Putamen (tissue), 1 donor: Measurements from ENCODE around the gene C20orf144.
"Not testable (repeated sequence)": the region's sequence is repeated elsewhere in the genome, so short reads cannot be mapped to it uniquely, and the experiment has no call there.

Source experiments
- DNase-seq: peaks from one replicate; pipeline ENCODE4 v3.0.0-alpha.2; 2016; ENCODE audit warnings: low spot score

Gene C20orf144

DNA sequence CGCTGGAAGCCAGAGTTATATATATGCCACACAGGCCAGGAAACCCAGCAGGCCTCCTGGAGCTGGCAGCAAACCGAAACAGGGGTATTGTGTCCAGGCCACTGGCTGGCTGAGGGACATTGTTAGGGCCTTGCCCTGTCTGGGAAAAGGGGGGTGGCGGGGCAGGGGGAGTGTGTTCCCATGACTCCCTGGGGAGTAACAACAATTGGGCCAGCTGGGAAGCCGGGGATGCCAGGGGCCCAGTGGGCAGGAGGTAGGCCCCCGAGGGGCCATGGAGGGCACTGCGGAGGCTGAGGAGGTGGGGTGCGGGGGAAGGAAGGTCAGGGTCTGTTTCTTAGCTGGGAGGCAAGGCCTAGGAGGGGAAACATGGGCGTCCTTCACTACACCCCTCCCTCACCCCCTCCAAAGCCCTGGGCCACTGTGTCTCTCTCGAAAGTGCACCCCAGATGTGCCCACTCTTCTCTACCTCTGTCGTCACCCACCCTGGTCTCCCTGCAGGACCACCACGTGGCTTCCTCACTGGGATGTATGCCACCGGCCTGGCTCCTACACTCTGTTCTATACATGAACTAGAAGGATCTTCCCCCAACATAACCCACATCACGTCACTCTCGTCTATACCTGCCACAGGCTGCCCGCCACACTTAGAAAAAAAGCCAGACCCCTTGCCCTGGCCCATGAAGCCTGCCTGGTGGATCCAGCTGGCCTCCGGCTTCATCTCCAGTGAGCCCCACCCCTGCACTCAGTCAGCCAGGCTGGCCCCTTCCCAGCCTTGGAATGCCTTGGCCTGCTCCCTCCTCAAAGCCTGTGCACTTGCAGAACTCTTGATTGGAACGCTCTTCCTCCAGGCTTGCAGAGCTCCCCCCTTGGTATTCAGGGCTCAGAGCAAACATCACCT, 31.9 kb downstream of the C20orf144 start:
- peak; percentile 86 for DNase-seq

DNA sequence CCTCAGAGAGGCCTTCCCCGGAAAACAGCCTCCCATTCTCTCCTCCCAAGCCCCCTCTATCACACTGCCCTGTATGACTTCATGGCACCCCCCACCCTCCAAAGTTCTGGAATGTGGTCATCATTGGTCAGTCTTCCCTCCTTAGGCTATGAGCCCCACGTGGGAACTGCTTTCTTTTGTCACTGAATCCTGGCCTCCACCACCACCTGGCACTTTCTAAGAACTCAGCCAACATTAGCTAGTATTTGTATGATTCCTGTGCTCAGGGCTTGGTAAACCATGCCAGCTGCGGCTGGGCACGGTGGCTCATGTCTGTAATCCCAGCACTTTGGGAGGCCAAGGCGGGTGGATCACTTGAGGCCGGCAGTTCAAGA, 32.5 kb downstream of the C20orf144 start:
- no peak for DNase-seq

- DNase-seq = no peak
These were observed 34.3 kb downstream of the C20orf144 start for GRCh38 chr20:33696448-33696847.

DNA sequence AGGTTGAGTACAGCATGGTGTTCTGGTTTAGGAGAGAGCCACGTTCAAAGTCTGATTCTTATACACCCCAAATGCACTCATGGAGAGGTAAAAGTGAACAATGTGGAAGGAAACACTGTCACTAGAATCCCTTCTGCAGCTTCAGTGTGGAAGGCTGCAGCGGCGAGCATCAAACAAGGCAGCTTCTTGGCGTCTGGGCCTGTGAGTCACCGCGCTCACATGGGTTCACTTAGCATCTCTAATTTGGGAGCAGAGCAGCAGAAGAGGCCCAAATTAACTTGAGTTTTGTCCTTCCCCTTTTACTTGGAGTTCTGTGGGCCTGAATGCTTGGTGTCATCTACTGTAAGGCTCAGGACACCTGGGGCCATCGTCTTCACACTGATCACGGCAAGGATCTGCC, 35.0 kb downstream of the C20orf144 start:
- DNase-seq = no peak

GRCh38 chr20:33698966-33699365, 36.8 kb downstream of the C20orf144 start:
- not testable (repeated sequence) for DNase-seq

GRCh38 chr20:33700696-33701441, 38.7 kb downstream of the C20orf144 start:
- not testable (repeated sequence) for DNase-seq

DNA sequence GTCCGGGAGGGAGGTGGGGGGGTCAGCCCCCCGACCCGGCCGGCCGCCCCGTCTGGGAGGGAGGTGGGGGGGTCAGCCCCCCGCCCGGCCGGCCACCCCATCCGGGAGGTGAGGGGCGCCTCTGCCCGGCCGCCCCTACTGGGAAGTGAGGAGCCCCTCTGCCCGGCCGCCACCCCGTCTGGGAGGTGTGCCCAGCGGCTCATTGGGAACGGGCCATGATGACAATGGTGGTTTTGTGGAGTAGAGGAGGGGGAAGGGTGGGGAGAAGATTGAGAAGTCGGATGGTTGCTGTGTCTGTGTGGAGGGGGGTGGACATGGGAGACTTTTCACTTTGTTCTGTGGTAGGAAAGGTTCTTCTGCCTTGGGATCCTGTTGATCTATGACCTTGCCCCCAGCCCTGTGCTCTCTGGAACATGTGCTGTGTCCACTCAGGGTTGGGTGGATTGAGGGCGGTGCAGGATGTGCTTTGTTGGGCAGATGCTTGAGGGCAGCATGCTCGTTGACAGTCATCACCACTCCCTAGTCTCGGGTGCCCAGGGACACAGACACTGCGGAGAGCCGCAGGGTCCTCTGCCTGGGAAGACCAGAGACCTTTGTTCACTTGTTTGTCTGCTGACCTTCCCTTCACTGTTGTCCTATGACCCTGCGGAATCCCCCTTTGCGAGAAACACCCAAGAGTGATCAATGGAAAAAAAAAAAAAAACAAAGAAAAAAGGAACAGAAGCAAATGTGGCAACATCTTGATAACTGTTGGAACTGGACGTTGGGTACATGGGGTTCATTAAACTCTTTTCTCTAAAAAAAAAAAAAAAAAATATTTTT, 39.7 kb downstream of the C20orf144 start:
- no peak for DNase-seq

DNA sequence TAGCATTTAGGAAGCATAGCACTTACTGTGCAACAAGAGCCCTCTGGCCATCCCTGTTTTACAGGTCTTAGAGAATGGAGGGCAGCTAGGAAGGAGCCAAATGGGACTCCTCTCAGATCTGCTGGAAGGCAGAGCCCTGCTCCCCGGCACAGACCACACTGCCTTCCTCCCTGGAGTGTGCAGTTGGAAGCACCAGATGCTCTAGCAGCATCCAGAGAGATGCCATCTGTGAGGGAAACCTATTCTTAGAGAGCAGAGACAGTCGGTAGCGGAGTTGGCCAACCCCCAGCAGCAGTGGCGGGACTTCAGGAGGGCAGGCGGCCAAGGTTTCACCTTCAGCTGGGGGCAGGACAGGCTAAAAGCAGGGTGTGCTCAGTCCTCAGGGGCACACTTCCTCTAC, 40.7 kb downstream of the C20orf144 start:
- DNase-seq = no peak

- DNase-seq = no peak
These were observed 41.5 kb downstream of the C20orf144 start for GRCh38 chr20:33703498-33704137.

- DNase-seq = no peak
These were observed 42.2 kb downstream of the C20orf144 start for GRCh38 chr20:33704197-33704924.

DNA sequence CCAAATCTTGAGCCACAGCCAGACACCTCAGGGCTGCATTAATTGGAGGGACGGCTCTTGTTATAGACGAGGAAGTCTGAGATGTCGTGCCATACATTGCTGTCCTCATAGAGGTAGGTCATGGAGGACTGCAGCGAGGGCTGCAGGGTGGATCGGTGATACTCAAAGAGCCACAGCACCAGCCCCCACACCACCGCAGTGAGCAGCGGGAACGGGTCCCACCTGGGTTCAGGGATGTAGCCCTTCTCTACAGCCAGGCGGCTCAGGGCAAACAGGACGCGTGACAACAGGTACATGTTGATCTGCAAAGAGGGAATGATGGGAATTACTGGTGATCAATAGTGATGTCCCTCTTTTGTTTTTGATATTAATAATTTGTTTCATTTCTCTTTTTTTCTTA, 45.5 kb downstream of the C20orf144 start:
- DNase-seq = no peak

- no peak for DNase-seq
These were observed 47.3 kb downstream of the C20orf144 start for GRCh38 chr20:33709398-33709797.

DNA sequence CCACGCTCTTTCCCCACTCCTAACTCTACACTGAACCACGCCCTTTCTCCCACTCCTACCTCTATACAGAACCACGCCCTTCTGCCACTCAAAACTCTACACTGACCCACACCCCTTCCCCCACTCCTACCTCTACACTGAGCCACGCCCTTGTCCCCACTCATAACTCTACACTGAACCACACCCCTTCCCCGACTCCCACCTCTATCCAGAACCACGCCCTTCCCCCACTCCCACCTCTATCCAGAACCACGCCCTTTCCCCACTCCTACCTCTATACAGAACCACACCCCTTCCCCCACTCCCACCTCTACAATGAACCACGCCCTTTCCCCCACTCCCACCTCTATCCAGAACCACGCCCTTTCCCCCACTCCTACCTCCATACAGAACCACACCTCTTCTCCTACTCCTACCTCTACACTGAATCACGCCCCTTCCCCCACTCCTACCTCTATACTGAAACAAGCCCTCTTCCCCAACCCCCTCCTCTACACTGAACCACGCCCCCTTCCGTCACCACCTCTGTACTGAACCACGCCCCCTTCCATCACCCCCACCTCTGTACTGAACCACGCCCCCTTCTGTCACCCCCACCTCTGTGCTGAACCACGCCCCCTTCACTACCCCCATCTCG, 47.9 kb downstream of the C20orf144 start:
- DNase-seq = no peak

DNA sequence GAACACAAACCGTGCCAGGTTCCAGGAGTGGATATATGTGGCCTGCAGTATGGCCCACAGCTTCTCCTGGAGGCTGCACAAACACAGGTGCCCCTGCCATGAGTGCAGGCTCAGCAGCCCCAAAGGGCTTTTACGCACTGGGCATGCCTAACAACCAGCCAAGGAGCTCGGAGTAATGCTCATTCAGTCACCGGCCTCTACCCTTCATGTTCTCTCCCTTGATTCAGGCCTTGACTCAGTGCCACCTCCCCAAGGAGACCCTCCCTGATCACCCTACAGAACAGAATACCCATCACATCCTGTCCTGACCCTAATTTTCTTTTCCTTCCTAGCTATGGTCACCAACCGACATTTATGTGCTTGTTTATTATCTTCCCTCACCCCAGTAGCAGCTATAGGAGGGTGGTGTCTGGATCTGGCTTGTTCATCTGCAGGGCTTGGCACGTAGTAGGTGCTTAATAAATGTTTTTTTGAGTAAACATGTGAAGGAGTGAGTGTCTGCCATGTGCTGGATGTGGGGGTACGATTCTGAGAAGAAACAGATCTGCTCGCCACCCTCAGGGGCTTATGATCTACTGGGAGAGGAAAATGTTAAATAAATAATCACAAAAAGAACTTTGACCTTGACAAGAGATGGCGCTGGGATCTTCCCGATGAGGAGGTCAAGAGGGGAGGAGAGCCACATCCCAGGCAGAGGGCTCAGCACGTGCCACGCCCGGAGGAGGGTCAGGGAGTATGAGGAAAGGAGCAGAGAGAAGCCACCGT, 48.7 kb downstream of the C20orf144 start:
- DNase-seq = no peak

DNA sequence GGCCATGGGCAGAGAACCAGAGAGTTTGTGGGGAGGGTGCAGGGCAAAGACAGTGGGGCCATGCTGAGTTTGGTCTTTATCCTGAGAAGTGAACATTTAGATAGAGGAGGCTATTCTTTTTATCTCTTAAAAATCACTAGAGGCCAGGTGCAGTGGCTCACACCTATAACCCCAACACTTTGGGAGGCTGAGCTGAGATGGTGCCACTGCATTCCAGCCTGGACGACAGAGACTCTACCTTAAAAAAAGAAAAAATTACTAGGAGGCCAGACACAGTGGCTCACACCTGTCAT, 49.3 kb downstream of the C20orf144 start:
- no peak for DNase-seq
